Left renal pelvis (tissue), 4 donors: ENCODE data around the gene CRKL. TPM values are rescaled to one million over a fixed set of nuclear protein-coding genes. Genes with fewer than 3 reads are reported as not detected.
A peak's percentile ranks its signal among the peaks of the same experiment; 100 is the strongest.

Experiments
- DNase-seq, 4 donors: peaks; one replicate each; pipeline ENCODE4 v3.0.0-alpha.2; 2013; ENCODE audit warnings: low read depth in 4 of 4, low spot score in 3 of 4
- polyA plus RNA-seq, 4 donors: library from polyadenylated mRNA; unstranded; fragments of 120-200 nt; gene quantifications; one replicate each; pipeline ENCODE4 v1.2.1, GENCODE V29; 2013; ENCODE audit not compliant: insufficient read length in 4 of 4

Gene CRKL
- polyA plus RNA-seq, 4 donors = 63.5 to 71.7 (median 66.7) TPM

- peak in 3 of 4 donors; percentile 48 to 69 (median 59) for DNase-seq
Observed at GRCh38 chr22:20979243-20979809, 62.1 kb downstream of the CRKL start.

GRCh38 chr22:20979940-20980453 lies 62.8 kb downstream of the CRKL start:
- no peak for DNase-seq

- DNase-seq = no peak
Observed at GRCh38 chr22:20980523-20980922, 63.3 kb downstream of the CRKL start.

GRCh38 chr22:20980938-20981722 lies 63.9 kb downstream of the CRKL start:
- DNase-seq = no peak

- peak; percentile 62 to 72 (median 66) for DNase-seq
Observed at GRCh38 chr22:20981787-20982562, 64.8 kb downstream of the CRKL start, which contains the start of gene LZTR1. Gene LZTR1, plus strand, starts transcription at chr22:20982297. Its CDS starts 75 bp downstream, at chr22:20982372.

GRCh38 chr22:20982563-20982882 lies 65.3 kb downstream of the CRKL start:
- no peak for DNase-seq

- DNase-seq = no peak
Observed at GRCh38 chr22:20983081-20983771, 66.0 kb downstream of the CRKL start.

- no peak for DNase-seq
Observed at GRCh38 chr22:20985720-20986119, 68.5 kb downstream of the CRKL start.

GRCh38 chr22:20986365-20986764 lies 69.2 kb downstream of the CRKL start:
- DNase-seq = no peak

GRCh38 chr22:20987375-20987774 lies 70.2 kb downstream of the CRKL start:
- DNase-seq = no peak

- no peak for DNase-seq
Observed at GRCh38 chr22:20988573-20989322, 71.5 kb downstream of the CRKL start.

- DNase-seq = no peak
Observed at GRCh38 chr22:20989323-20990138, 72.3 kb downstream of the CRKL start.

GRCh38 chr22:20990184-20991180 lies 73.3 kb downstream of the CRKL start:
- no peak for DNase-seq

GRCh38 chr22:20991252-20992055 lies 74.2 kb downstream of the CRKL start:
- no peak for DNase-seq

GRCh38 chr22:20992056-20992442 lies 74.8 kb downstream of the CRKL start:
- no peak for DNase-seq

- no peak for DNase-seq
Observed at GRCh38 chr22:20992456-20993303, 75.5 kb downstream of the CRKL start.
